Panc1 (cell line): ENCODE measurements around the gene PSIP1. TPM values are rescaled to one million over a fixed set of nuclear protein-coding genes. Genes with fewer than 3 reads are reported as not detected.
"Not testable (repeated sequence)": the region's sequence is repeated elsewhere in the genome, so short reads cannot be mapped to it uniquely, and the experiment has no call there.

ENCODE experiments used
- ATAC-seq: fragments of 200-7000 bp; cut with Tn5 transposase; 2 replicates; pipeline ENCODE4 v1.9.1; 2020; ENCODE audit warnings: mild to moderate bottlenecking, moderate library complexity
- BruUV-seq: library from RNA; stranded (reverse); fragments of 400-500 nt; replicated peaks from 2 replicates; lab custom pipeline; 2021; lab: Mats Ljungman, UMichigan
- CTCF ChIA-PET: fragments of 300-600 bp; sonication (Branson Sonifier 250); formaldehyde crosslinking; loops from one replicate; lab custom pipeline; 2022; ENCODE audit warnings: antibody characterized with exemption; lab: Charles Lee
- POLR2A ChIA-PET: fragments of 300-600 bp; sonication (Branson Sonifier 250); formaldehyde crosslinking; loops from one replicate; lab custom pipeline; 2022; ENCODE audit warnings: antibody characterized with exemption; lab: Charles Lee
- DNase-seq: peaks from one replicate; pipeline ENCODE4 v3.0.0-alpha.2; 2010; ENCODE audit warnings: low read depth, low spot score
- H3K27ac ChIP-seq: 2 replicates; pipeline ENCODE4 v1.5.1; 2011; ENCODE audit warnings: mild to moderate bottlenecking, low read length, inconsistent platforms
- H3K27me3 ChIP-seq: fragments of 200-500 bp; sonication (Bioruptor generic); 2 replicates; pipeline ENCODE4 v1.6.0; 2014; ENCODE audit warnings: low read length, inconsistent platforms; ENCODE audit not compliant: control insufficient read depth, insufficient read depth
- H3K36me3 ChIP-seq: fragments of 200-500 bp; sonication (Bioruptor generic); 2 replicates; pipeline ENCODE4 v1.5.1; 2014; ENCODE audit warnings: inconsistent platforms, mild to moderate bottlenecking, low read length, moderate library complexity; ENCODE audit not compliant: control insufficient read depth, insufficient read depth
- H3K4me1 ChIP-seq: 2 replicates; pipeline ENCODE4 v1.5.1; 2011; ENCODE audit warnings: inconsistent platforms, mild to moderate bottlenecking, low read length, moderate library complexity; ENCODE audit not compliant: control insufficient read depth, insufficient read depth
- H3K4me3 ChIP-seq, 2 experiments: 2 replicates each; pipeline ENCODE4 v1.5.1; 2011 to 2012; ENCODE audit warnings: low read depth in 2 of 2, low read length in 2 of 2, mild to moderate bottlenecking in 2 of 2, inconsistent platforms in 1 of 2, moderate library complexity in 1 of 2
- H3K9me3 ChIP-seq: fragments of 200-500 bp; sonication (Bioruptor generic); 2 replicates; pipeline ENCODE4 v1.5.1; 2014; ENCODE audit warnings: low read depth, mild to moderate bottlenecking, inconsistent platforms, low read length, moderate library complexity; ENCODE audit not compliant: control insufficient read depth, insufficient read depth
- CTCF ChIP-seq: fragments of 450-650 bp; IDR thresholded peaks from 2 replicates; pipeline ENCODE4 v1.5.1; 2017; ENCODE audit warnings: mild to moderate bottlenecking
- POLR2AphosphoS5 ChIP-seq: IDR thresholded peaks from 2 replicates; pipeline ENCODE4 v1.6.1; 2012; ENCODE audit warnings: mild to moderate bottlenecking, low read depth, low read length, moderate library complexity
- SIN3A ChIP-seq: IDR thresholded peaks from 2 replicates; pipeline ENCODE4 v1.6.1; 2012; ENCODE audit warnings: low read depth, mild to moderate bottlenecking, low read length, moderate library complexity, borderline replicate concordance; ENCODE audit not compliant: insufficient read depth
- TCF7L2 ChIP-seq: IDR thresholded peaks from 2 replicates; pipeline ENCODE4 v1.6.1; 2011; ENCODE audit warnings: mild to moderate bottlenecking, low read depth, low read length, inconsistent platforms
- in situ Hi-C: cut with HindIII; loops from 2 replicates; pipeline ENCODE4 v1.10.0; 2016; ENCODE audit warnings: low sequenced_read_pairs, low pct_unique_long_range_greater_than_20kb
- intact Hi-C: fragments of 100-400 bp; cut with micrococcal nuclease; formaldehyde crosslinking; loops from one replicate; pipeline ENCODE4 v1.10.0; 2022; ENCODE audit not compliant: unreplicated experiment
- total RNA-seq: library from RNA; stranded (reverse); gene quantifications from one replicate; pipeline ENCODE4 v1.2.1, GENCODE V29; 2021; ENCODE audit not compliant: unreplicated experiment
- TF ChIP-seq, protein P1 (sequence below), 2 experiments: IDR thresholded peaks; 2 replicates each; pipeline ENCODE4 v1.6.1; 2011 to 2012; ENCODE audit warnings: low read depth in 2 of 2, control low read depth in 1 of 2, low read length in 1 of 2, mild to moderate bottlenecking in 1 of 2, moderate library complexity in 1 of 2; ENCODE audit not compliant: insufficient read depth in 1 of 2

Gene PSIP1
- total RNA-seq, 1 experiment from 2014 or later: 30.4 TPM

GRCh38 chr9:15453956-15454355, 56.8 kb downstream of the PSIP1 start:
- Histone ChIP-seq H3K27me3 (no peaks in the 10 kb centered on the region), H3K27ac (no peak overlapping the region), H3K4me3 (no peak overlapping the region), H3K36me3 (no peaks in the 10 kb centered on the region; the same call in 1 of the 2 replicates), H3K9me3 (no peaks in the 10 kb centered on the region), H3K4me1 (no peaks in the 10 kb centered on the region)
- no TSS peak for BruUV-seq
- intact Hi-C loops (no loop called here), in situ Hi-C loops (no loop called here)
- ATAC-seq (no peak), DNase-seq (no peak)
- POLR2A ChIA-PET: no interaction called here
- no peak for TF ChIP-seq CTCF
- TF ChIP-seq TCF7L2: no peak
- TF ChIP-seq, protein P1, sequence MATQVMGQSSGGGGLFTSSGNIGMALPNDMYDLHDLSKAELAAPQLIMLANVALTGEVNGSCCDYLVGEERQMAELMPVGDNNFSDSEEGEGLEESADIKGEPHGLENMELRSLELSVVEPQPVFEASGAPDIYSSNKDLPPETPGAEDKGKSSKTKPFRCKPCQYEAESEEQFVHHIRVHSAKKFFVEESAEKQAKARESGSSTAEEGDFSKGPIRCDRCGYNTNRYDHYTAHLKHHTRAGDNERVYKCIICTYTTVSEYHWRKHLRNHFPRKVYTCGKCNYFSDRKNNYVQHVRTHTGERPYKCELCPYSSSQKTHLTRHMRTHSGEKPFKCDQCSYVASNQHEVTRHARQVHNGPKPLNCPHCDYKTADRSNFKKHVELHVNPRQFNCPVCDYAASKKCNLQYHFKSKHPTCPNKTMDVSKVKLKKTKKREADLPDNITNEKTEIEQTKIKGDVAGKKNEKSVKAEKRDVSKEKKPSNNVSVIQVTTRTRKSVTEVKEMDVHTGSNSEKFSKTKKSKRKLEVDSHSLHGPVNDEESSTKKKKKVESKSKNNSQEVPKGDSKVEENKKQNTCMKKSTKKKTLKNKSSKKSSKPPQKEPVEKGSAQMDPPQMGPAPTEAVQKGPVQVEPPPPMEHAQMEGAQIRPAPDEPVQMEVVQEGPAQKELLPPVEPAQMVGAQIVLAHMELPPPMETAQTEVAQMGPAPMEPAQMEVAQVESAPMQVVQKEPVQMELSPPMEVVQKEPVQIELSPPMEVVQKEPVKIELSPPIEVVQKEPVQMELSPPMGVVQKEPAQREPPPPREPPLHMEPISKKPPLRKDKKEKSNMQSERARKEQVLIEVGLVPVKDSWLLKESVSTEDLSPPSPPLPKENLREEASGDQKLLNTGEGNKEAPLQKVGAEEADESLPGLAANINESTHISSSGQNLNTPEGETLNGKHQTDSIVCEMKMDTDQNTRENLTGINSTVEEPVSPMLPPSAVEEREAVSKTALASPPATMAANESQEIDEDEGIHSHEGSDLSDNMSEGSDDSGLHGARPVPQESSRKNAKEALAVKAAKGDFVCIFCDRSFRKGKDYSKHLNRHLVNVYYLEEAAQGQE (IDR thresholded peaks at IDR 0.05; ENCODE audit: insufficient read depth in 1 of 2, low read depth in 2 of 2, low read length in 1 of 2): no peak
- TF ChIP-seq SIN3A: no peak
- CTCF ChIA-PET: no interaction called here

- Histone ChIP-seq H3K9me3 (no peaks in the 10 kb centered on the region), H3K4me1 (no peaks in the 10 kb centered on the region), H3K27me3 (no peaks in the 10 kb centered on the region), H3K27ac (no peak overlapping the region), H3K4me3 (no peak overlapping the region), H3K36me3 (peaks cover 4% of the 10 kb centered on the region; the same call in 1 of the 2 replicates)
- no peak for TF ChIP-seq POLR2AphosphoS5
- no peak for TF ChIP-seq TCF7L2
- TF ChIP-seq CTCF: no peak
- TF ChIP-seq, protein P1 (IDR thresholded peaks at IDR 0.05; ENCODE audit: insufficient read depth in 1 of 2, low read depth in 2 of 2, low read length in 1 of 2): no peak
- no peak for TF ChIP-seq SIN3A
- in situ Hi-C loops (no loop called here), intact Hi-C loops (no loop called here)
- POLR2A ChIA-PET: no interaction called here
- ATAC-seq: no peak
- CTCF ChIA-PET: no interaction called here
- BruUV-seq: no TSS peak
- no peak for DNase-seq
These were observed 66.6 kb downstream of the PSIP1 start for GRCh38 chr9:15444141-15444540.

DNA sequence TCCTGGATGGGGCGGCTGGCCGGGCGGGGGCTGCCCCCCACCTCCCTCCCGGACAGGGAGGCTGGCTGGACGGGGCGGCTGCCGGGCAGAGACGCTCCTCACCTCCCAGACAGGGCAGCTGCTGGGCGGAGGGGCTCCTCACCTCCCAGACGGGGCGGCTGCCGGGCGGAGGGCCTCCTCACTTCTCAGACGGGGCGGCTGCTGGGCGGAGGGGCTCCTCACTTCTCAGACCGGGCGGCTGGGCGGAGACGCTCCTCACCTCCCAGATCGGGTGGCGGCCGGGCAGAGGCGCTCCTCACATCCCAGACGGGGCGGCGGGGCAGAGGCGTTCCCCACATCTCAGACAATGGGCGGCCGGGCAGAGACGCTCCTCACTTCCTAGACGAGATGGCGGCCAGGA, 68.5 kb downstream of the PSIP1 start:
- H3K9me3 ChIP-seq, POLR2A ChIA-PET, H3K4me1 ChIP-seq, H3K27ac ChIP-seq, intact Hi-C loops, BruUV-seq, H3K27me3 ChIP-seq, H3K4me3 ChIP-seq, H3K36me3 ChIP-seq, CTCF ChIA-PET, DNase-seq, in situ Hi-C loops, ATAC-seq: not testable (repeated sequence)

DNA sequence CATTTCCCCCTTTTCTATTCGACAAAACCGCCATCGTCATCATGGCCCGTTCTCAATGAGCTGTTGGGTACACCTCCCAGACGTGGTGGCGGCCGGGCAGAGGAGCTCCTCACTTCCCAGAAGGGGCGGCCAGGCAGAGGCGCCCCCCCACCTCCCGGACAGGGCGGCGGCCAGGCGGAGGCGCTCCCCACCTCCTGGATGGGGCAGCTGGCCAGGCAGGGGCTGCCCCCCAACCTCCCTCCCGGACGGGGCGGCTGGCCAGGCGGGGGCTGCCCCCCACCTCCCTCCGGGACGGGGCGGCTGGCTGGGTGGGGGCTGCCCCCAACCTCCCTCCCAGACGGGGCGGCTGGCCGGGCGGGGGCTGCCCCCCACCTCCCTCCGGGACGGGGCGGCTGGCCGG, 68.9 kb downstream of the PSIP1 start:
- in situ Hi-C loops, BruUV-seq, H3K9me3 ChIP-seq, CTCF ChIA-PET, intact Hi-C loops, H3K27me3 ChIP-seq, POLR2A ChIA-PET, DNase-seq, ATAC-seq, H3K36me3 ChIP-seq, H3K4me1 ChIP-seq, H3K27ac ChIP-seq, H3K4me3 ChIP-seq: not testable (repeated sequence)
